HG03558 (cell line): ENCODE data around the gene WSCD1.

Experiments
- ATAC-seq: cut with Tn5 transposase; IDR thresholded peaks from one replicate; pipeline ENCODE4 v1.9.1; 2021; ENCODE audit warnings: moderate number of reproducible peaks; ENCODE audit not compliant: unreplicated experiment; ENCODE audit errors: extremely low read depth

WSCD1 gene

GRCh38 chr17:6082335-6082734 is 12.2 kb downstream of the WSCD1 start:
- no peak for ATAC-seq

GRCh38 chr17:6084311-6085161 is 14.4 kb downstream of the WSCD1 start:
- ATAC-seq, result no peak

- no peak for ATAC-seq
Observed at GRCh38 chr17:6085812-6086211, 15.6 kb downstream of the WSCD1 start.

GRCh38 chr17:6086603-6087400 is 16.6 kb downstream of the WSCD1 start:
- ATAC-seq, result no peak

- ATAC-seq, result no peak
Observed at GRCh38 chr17:6088141-6088540, 18.0 kb downstream of the WSCD1 start.

- no peak for ATAC-seq
Observed at GRCh38 chr17:6090253-6090652, 20.1 kb downstream of the WSCD1 start.

- ATAC-seq, result no peak
Observed at GRCh38 chr17:6092182-6092902, 22.2 kb downstream of the WSCD1 start.

- ATAC-seq, result no peak
Observed at GRCh38 chr17:6092903-6093468, 22.8 kb downstream of the WSCD1 start.

GRCh38 chr17:6094453-6094852 is 24.3 kb downstream of the WSCD1 start:
- no peak for ATAC-seq

GRCh38 chr17:6094926-6095325 is 24.7 kb downstream of the WSCD1 start:
- no peak for ATAC-seq

- ATAC-seq, result no peak
Observed at GRCh38 chr17:6095501-6095900, 25.3 kb downstream of the WSCD1 start.

GRCh38 chr17:6096201-6097004 is 26.2 kb downstream of the WSCD1 start:
- ATAC-seq, result no peak

GRCh38 chr17:6097005-6097279 is 26.8 kb downstream of the WSCD1 start:
- no peak for ATAC-seq

- no peak for ATAC-seq
Observed at GRCh38 chr17:6098050-6098822, 28.1 kb downstream of the WSCD1 start.

- no peak for ATAC-seq
Observed at GRCh38 chr17:6098823-6099180, 28.6 kb downstream of the WSCD1 start.

- no peak for ATAC-seq
Observed at GRCh38 chr17:6099492-6099891, 29.3 kb downstream of the WSCD1 start.

GRCh38 chr17:6100146-6100545 is 30.0 kb downstream of the WSCD1 start:
- ATAC-seq, result no peak

- ATAC-seq, result no peak
Observed at GRCh38 chr17:6100891-6101500, 30.8 kb downstream of the WSCD1 start.

- no peak for ATAC-seq
Observed at GRCh38 chr17:6101706-6102105, 31.5 kb downstream of the WSCD1 start.
